Smooth muscle cell (in vitro differentiated cells): ENCODE measurements around the gene UCHL1. TPM values are rescaled to one million over a fixed set of nuclear protein-coding genes. Genes with fewer than 3 reads are reported as not detected.

ENCODE experiments used
- DNase-seq: peaks from one replicate; lab custom pipeline; 2025; ENCODE audit not compliant: unreplicated experiment; lab: John Stamatoyannopoulos, UW
- H2AFZ ChIP-seq: fragments of 200-600 bp; sonication (generic); 2 replicates; pipeline ENCODE4 v1.6.0; 2016; ENCODE audit warnings: antibody characterized with exemption, low read depth, mild to moderate bottlenecking
- H3F3A ChIP-seq: fragments of 200-600 bp; sonication (generic); 2 replicates; pipeline ENCODE4 v1.6.0; 2017; ENCODE audit warnings: antibody characterized with exemption, low read depth
- H3K27ac ChIP-seq: fragments of 200-600 bp; sonication (generic); 2 replicates; pipeline ENCODE4 v1.5.1; 2016; ENCODE audit warnings: low read depth, mild to moderate bottlenecking
- H3K27me3 ChIP-seq: fragments of 200-600 bp; sonication (generic); 2 replicates; pipeline ENCODE4 v1.6.1; 2016; ENCODE audit warnings: low read depth, mild to moderate bottlenecking
- H3K36me3 ChIP-seq: fragments of 200-600 bp; sonication (generic); 2 replicates; pipeline ENCODE4 v1.5.1; 2016; ENCODE audit warnings: low read depth
- H3K4me1 ChIP-seq: fragments of 200-600 bp; sonication (generic); 2 replicates; pipeline ENCODE4 v1.5.1; 2016; ENCODE audit warnings: low read depth
- H3K4me2 ChIP-seq: fragments of 200-600 bp; sonication (generic); 2 replicates; pipeline ENCODE4 v1.6.0; 2016; ENCODE audit warnings: mild to moderate bottlenecking
- H3K4me3 ChIP-seq: fragments of 200-600 bp; sonication (generic); 2 replicates; pipeline ENCODE4 v1.5.1; 2016; ENCODE audit warnings: mild to moderate bottlenecking
- H3K79me2 ChIP-seq: fragments of 200-600 bp; sonication (generic); 2 replicates; pipeline ENCODE4 v1.6.0; 2016; ENCODE audit warnings: low read depth, mild to moderate bottlenecking
- H3K9ac ChIP-seq: fragments of 200-600 bp; sonication (generic); 2 replicates; pipeline ENCODE4 v1.6.0; 2016; ENCODE audit warnings: low read depth
- H3K9me3 ChIP-seq: fragments of 200-600 bp; sonication (generic); replicated peaks from 2 replicates; pipeline ENCODE4 v1.5.1; 2016; ENCODE audit warnings: low read depth
- H4K20me1 ChIP-seq: fragments of 200-600 bp; sonication (generic); 2 replicates; pipeline ENCODE4 v1.6.0; 2016; ENCODE audit warnings: low read depth
- WGBS: methylation state at CpG from one replicate; pipeline ENCODE4 v1.1.7; 2016; ENCODE audit warnings: low lambda C conversion rate; 5-methylcytosine and 5-hydroxymethylcytosine counted together
- polyA plus RNA-seq: library from polyadenylated mRNA; unstranded; fragments of >200 nt; fragmentation: Nextera tagmentation; extraction: Ambion mirVana; gene quantifications from 2 replicates; pipeline ENCODE4 v1.2.1, GENCODE V29; 2016
- total RNA-seq: library from RNA; depleted of rRNA; stranded (reverse); fragments of >200 nt; gene quantifications from 2 replicates; pipeline ENCODE4 v1.2.3, GENCODE V29; 2014
- TF ChIP-seq, protein P1 (sequence below): fragments of 200-600 bp; sonication (generic); IDR thresholded peaks from 2 replicates; pipeline ENCODE4 v1.5.1; 2017; ENCODE audit warnings: borderline replicate concordance, mild to moderate bottlenecking, antibody characterized with exemption; ENCODE audit not compliant: insufficient read depth, poor library complexity, severe bottlenecking

Gene UCHL1
- total and polyA plus RNA-seq, 2 experiments from 2014 or later: 223 to 330 TPM

DNA sequence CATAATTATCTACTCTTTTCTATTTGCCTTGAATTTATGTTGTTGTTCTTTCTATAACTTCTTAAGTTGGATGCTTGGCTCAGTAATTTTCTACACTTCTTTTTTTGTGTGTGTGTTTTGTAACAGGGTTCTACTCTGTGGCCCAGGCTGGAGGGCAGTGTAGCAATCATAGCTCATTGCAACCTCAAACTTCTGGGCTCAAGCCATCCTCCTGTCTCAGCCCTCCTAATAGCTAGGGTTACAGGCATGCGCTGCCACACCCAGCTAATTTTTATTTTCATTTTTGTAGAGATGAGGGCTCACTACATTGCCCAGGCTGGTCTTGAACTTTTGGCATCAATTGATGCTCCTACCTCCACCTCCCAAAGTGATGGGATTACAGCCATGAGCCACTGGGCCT lies 20.7 kb upstream of the UCHL1 start:
- Histone ChIP-seq H3K4me1 (no peaks in the 10 kb centered on the region), H3K27ac (no peak overlapping the region), H3K36me3 (no peaks in the 10 kb centered on the region), H3K4me3 (no peak overlapping the region), H3K9me3 (no peaks in the 10 kb centered on the region), H3K79me2 (no peaks in the 10 kb centered on the region), H3K4me2 (no peak overlapping the region), H4K20me1 (no peaks in the 10 kb centered on the region), H3K27me3 (no peaks in the 10 kb centered on the region), H3K9ac (no peak overlapping the region), H2AFZ (no peak overlapping the region), H3F3A (no peaks in the 10 kb centered on the region)
- TF ChIP-seq, protein P1, sequence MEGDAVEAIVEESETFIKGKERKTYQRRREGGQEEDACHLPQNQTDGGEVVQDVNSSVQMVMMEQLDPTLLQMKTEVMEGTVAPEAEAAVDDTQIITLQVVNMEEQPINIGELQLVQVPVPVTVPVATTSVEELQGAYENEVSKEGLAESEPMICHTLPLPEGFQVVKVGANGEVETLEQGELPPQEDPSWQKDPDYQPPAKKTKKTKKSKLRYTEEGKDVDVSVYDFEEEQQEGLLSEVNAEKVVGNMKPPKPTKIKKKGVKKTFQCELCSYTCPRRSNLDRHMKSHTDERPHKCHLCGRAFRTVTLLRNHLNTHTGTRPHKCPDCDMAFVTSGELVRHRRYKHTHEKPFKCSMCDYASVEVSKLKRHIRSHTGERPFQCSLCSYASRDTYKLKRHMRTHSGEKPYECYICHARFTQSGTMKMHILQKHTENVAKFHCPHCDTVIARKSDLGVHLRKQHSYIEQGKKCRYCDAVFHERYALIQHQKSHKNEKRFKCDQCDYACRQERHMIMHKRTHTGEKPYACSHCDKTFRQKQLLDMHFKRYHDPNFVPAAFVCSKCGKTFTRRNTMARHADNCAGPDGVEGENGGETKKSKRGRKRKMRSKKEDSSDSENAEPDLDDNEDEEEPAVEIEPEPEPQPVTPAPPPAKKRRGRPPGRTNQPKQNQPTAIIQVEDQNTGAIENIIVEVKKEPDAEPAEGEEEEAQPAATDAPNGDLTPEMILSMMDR: no peak
- no peak for DNase-seq
- 95% methylated on average over 1 of the region's 1 CpG for WGBS

DNA sequence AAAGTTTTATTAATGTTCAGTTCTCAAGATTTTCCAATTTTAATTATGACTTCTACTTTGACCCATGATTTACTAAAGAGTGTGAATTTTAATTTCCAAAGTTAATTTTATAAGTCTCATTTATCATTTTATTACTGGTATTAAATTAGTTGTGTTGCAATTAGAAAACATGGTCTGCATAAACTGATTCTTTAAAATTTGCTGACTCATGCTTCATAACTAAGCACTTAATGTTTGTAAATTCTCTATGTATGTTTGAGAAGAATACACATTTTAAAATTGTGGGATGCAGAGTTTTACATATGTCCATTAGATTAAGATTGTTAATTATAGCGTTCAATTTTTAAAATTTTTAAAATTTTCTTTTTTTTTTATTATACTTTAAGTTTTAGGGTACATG lies 20.2 kb upstream of the UCHL1 start:
- H3K27me3 ChIP-seq: no peaks in the 10 kb centered on the region
- H4K20me1 ChIP-seq: no peaks in the 10 kb centered on the region
- no peak overlapping the region for H3K9ac ChIP-seq
- no peaks in the 10 kb centered on the region for H3F3A ChIP-seq
- H2AFZ ChIP-seq: no peak overlapping the region
- H3K4me2 ChIP-seq: no peak overlapping the region
- no peak overlapping the region for H3K27ac ChIP-seq
- WGBS: 94% methylated on average over 1 of the region's 1 CpG
- no peaks in the 10 kb centered on the region for H3K79me2 ChIP-seq
- no peaks in the 10 kb centered on the region for H3K4me1 ChIP-seq
- no peaks in the 10 kb centered on the region for H3K36me3 ChIP-seq
- DNase-seq: no peak
- TF ChIP-seq, protein P1: no peak
- H3K4me3 ChIP-seq: no peak overlapping the region
- H3K9me3 ChIP-seq: no peaks in the 10 kb centered on the region

DNA sequence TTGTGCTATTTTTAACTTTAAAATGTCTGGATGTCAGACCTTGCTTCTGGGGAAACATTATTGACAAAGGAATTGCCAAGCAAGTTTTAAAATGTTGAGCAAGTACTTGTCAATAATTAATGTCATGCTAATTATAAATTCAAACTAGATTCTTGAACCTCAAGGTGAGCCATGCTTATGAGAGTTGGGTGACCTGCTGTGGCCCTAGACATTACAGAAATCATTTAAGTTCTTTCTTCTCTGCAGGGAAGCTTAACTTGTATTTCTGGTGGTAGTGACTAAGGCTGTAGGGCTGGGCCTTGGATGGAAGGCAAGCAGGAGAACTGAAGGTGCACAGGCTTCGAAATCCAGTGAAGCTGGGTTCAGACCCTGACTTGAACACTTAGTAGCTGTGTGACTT lies 14.8 kb upstream of the UCHL1 start:
- no peak for DNase-seq
- Histone ChIP-seq H3K4me2 (no peak overlapping the region), H3K36me3 (no peaks in the 10 kb centered on the region), H3K9ac (no peak overlapping the region), H3K4me3 (no peak overlapping the region), H4K20me1 (no peaks in the 10 kb centered on the region), H3K9me3 (no peaks in the 10 kb centered on the region), H3K4me1 (no peaks in the 10 kb centered on the region), H3K27ac (no peak overlapping the region), H3F3A (no peaks in the 10 kb centered on the region), H2AFZ (no peak overlapping the region), H3K27me3 (peaks cover 10% of the 10 kb centered on the region), H3K79me2 (no peaks in the 10 kb centered on the region)
- TF ChIP-seq, protein P1: no peak
- 100% methylated on average over 1 of the region's 1 CpG for WGBS

DNA sequence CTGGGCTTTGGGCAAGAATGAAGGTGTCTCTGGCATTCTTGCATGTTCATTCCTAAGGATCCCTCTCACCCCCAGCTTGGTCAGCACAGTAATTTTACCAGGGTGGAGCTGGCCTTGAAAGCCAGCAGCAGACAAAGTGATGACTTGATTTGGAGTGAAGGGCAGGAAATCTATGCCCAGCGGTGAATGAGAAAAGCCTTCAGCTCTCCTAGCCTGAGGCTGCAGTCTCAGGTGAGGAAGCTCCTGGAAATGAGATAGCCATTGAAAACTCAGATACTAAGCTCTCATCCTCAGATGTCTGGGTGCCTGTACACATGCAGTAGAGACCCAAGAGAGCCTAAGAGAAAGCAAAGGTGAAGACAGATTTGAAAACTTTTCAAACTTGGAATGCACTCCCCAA lies 10.7 kb upstream of the UCHL1 start:
- DNase-seq: no peak
- peaks cover 14% of the 10 kb centered on the region for H3K27me3 ChIP-seq
- WGBS: 55% methylated on average over 1 of the region's 1 CpG
- no peak overlapping the region for H3K4me2 ChIP-seq
- TF ChIP-seq, protein P1: no peak
- H3F3A ChIP-seq: no peaks in the 10 kb centered on the region
- H3K4me1 ChIP-seq: no peaks in the 10 kb centered on the region
- H3K27ac ChIP-seq: no peak overlapping the region
- no peaks in the 10 kb centered on the region for H3K9me3 ChIP-seq
- no peaks in the 10 kb centered on the region for H3K79me2 ChIP-seq
- H3K9ac ChIP-seq: no peak overlapping the region
- H3K4me3 ChIP-seq: no peak overlapping the region
- H3K36me3 ChIP-seq: no peaks in the 10 kb centered on the region
- no peak overlapping the region for H2AFZ ChIP-seq
- no peaks in the 10 kb centered on the region for H4K20me1 ChIP-seq
